IPS DF 6.9 (cell line): ENCODE results near the gene PLOD1.
A peak's percentile ranks its signal among the peaks of the same experiment; 100 is the strongest.
"Not testable (repeated sequence)": the region's sequence is repeated elsewhere in the genome, so short reads cannot be mapped to it uniquely, and the experiment has no call there.

Experiments
- DNase-seq: peaks from one replicate; pipeline ENCODE4 v3.0.0-alpha.2; 2013; ENCODE audit warnings: low read depth, low spot score
- H3K27ac ChIP-seq: one replicate; pipeline ENCODE4 v1.5.1; 2013; ENCODE audit warnings: low read length, control low read depth
- H3K27me3 ChIP-seq: 2 replicates; pipeline ENCODE4 v1.6.1; 2013; ENCODE audit warnings: mild to moderate bottlenecking, low read length; ENCODE audit not compliant: control insufficient read depth, insufficient read depth
- H3K36me3 ChIP-seq: 2 replicates; pipeline ENCODE4 v1.6.1; 2013; ENCODE audit warnings: low read length; ENCODE audit not compliant: control insufficient read depth, insufficient read depth
- H3K4me1 ChIP-seq: 2 replicates; pipeline ENCODE4 v1.6.1; 2013; ENCODE audit warnings: low read length; ENCODE audit not compliant: control insufficient read depth, insufficient read depth
- H3K4me3 ChIP-seq: 2 replicates; pipeline ENCODE4 v1.5.1; 2013; ENCODE audit warnings: mild to moderate bottlenecking, low read length
- H3K9me3 ChIP-seq: 2 replicates; pipeline ENCODE4 v1.6.1; 2013; ENCODE audit warnings: low read length, inconsistent platforms; ENCODE audit not compliant: control insufficient read depth, insufficient read depth
- WGBS: extraction: QIAGEN DNeasy Blood & Tissue Kit; methylation state at CpG from one replicate; pipeline ENCODE4 v1.1.7; 2013; ENCODE audit warnings: mixed read lengths, missing lambda C conversion rate; ENCODE audit not compliant: insufficient read length, insufficient coverage; 5-methylcytosine and 5-hydroxymethylcytosine counted together

PLOD1 gene

GRCh38 chr1:11898831-11899467, 35.6 kb upstream of the PLOD1 start:
- Histone ChIP-seq H3K4me1 (no peaks in the 10 kb centered on the region), H3K27ac (no peak overlapping the region), H3K36me3 (no peaks in the 10 kb centered on the region), H3K4me3 (no peak overlapping the region), H3K27me3 (no peaks in the 10 kb centered on the region), H3K9me3 (no peaks in the 10 kb centered on the region)
- DNase-seq: no peak
- no CpG with 5 or more reads among the region's 26 CpGs for WGBS

GRCh38 chr1:11901446-11901845, 33.1 kb upstream of the PLOD1 start:
- not testable (repeated sequence) for H3K9me3 ChIP-seq, H3K4me1 ChIP-seq, H3K4me3 ChIP-seq, H3K36me3 ChIP-seq, H3K27ac ChIP-seq, H3K27me3 ChIP-seq, DNase-seq
- no CpG with 5 or more reads among the region's 9 CpGs for WGBS

- no CpG with 5 or more reads among the region's 1 CpG for WGBS
- no peak overlapping the region for H3K4me3 ChIP-seq
- DNase-seq: no peak
- H3K27me3 ChIP-seq: no peaks in the 10 kb centered on the region
- H3K4me1 ChIP-seq: no peaks in the 10 kb centered on the region
- no peaks in the 10 kb centered on the region for H3K36me3 ChIP-seq
- no peaks in the 10 kb centered on the region for H3K9me3 ChIP-seq
- no peak overlapping the region for H3K27ac ChIP-seq
Measured at GRCh38 chr1:11903210-11903609, 31.3 kb upstream of the PLOD1 start.

- not testable (repeated sequence) for DNase-seq, H3K4me1 ChIP-seq, H3K4me3 ChIP-seq, H3K36me3 ChIP-seq, H3K27ac ChIP-seq, H3K27me3 ChIP-seq, H3K9me3 ChIP-seq
- WGBS: no CpG with 5 or more reads among the region's 5 CpGs
Measured at GRCh38 chr1:11904156-11904555, 30.4 kb upstream of the PLOD1 start.

DNA sequence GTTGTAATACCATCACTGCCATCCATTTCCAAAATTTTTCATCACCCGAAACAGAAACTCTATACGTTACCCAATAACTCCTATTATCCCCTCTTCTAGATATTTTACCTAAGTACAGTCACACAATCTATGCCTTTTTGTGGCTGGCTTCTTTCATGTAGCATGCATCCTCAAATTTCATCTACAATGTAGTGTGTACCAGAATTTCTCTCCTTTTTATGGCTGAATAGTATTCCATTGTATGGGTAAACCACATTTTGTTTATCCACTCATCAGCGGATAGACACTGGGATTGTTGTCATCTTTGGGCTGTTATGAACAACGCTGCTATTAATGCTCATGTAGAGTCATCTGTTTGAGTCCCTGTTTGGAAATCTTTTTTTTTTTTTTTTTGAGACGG, 29.5 kb upstream of the PLOD1 start:
- Histone ChIP-seq H3K27ac (no peak overlapping the region), H3K36me3 (no peaks in the 10 kb centered on the region), H3K4me1 (no peaks in the 10 kb centered on the region), H3K27me3 (no peaks in the 10 kb centered on the region), H3K9me3 (no peaks in the 10 kb centered on the region), H3K4me3 (no peak overlapping the region)
- 100% methylated on average over 2 of the region's 5 CpGs for WGBS
- no peak for DNase-seq

GRCh38 chr1:11906870-11907269, 27.6 kb upstream of the PLOD1 start:
- H3K27ac ChIP-seq: no peak overlapping the region
- H3K4me3 ChIP-seq: no peak overlapping the region
- no peaks in the 10 kb centered on the region for H3K9me3 ChIP-seq
- no CpG with 5 or more reads among the region's 10 CpGs for WGBS
- no peaks in the 10 kb centered on the region for H3K27me3 ChIP-seq
- no peak for DNase-seq
- no peaks in the 10 kb centered on the region for H3K4me1 ChIP-seq
- no peaks in the 10 kb centered on the region for H3K36me3 ChIP-seq

DNA sequence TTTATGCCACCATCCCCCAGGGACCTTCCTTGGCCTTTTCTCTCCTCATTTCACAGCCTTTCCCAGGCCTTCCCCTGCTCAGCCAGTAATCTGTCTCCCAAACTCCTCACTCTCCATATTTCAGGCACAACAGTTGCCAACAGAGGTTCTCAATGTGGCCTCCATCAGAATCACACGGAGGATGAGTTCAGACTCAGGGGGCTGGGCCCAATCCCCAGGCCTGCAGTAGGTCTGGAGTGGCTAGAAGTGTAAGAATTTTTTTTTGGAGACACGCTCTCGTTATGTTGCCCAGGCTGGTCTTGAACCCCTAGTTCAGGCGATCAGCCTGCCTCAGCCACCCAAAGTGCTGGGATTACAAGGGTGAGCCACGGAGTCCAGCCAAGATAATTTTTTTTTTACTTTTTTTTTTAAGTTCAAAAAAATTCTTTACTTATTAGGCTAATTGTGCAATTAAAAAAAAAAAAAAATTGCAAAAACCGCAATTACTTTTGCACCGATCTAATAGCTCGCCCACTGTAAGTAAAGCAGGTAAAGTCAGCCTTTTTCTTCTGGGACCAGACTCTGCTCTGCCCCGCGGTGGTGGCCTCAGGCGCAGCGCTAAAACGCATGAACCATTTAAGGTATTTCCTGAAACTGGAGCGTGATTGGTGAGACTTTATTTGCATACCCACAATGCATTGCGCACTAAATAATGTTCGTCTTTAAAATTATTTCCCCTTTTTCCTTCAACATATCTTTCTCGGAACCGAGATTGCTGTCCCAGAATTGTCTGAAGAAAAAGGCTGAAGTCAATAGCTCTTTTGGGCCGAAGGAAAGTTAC, 27.0 kb upstream of the PLOD1 start:
- Histone ChIP-seq H3K4me1 (no peaks in the 10 kb centered on the region), H3K4me3 (no peak overlapping the region), H3K9me3 (no peaks in the 10 kb centered on the region), H3K27ac (no peak overlapping the region), H3K36me3 (no peaks in the 10 kb centered on the region), H3K27me3 (no peaks in the 10 kb centered on the region)
- no CpG with 5 or more reads among the region's 19 CpGs for WGBS
- peak; percentile 90 for DNase-seq

GRCh38 chr1:11908095-11908675, 26.3 kb upstream of the PLOD1 start:
- no peaks in the 10 kb centered on the region for H3K36me3 ChIP-seq
- H3K4me3 ChIP-seq: peak overlapping the region; percentile 36; the same call in 1 of the 2 replicates
- DNase-seq: peak; percentile 84
- H3K4me1 ChIP-seq: no peaks in the 10 kb centered on the region
- WGBS: no CpG with 5 or more reads among the region's 24 CpGs
- peak overlapping the region; percentile 62 for H3K27ac ChIP-seq
- H3K27me3 ChIP-seq: no peaks in the 10 kb centered on the region
- no peaks in the 10 kb centered on the region for H3K9me3 ChIP-seq

DNA sequence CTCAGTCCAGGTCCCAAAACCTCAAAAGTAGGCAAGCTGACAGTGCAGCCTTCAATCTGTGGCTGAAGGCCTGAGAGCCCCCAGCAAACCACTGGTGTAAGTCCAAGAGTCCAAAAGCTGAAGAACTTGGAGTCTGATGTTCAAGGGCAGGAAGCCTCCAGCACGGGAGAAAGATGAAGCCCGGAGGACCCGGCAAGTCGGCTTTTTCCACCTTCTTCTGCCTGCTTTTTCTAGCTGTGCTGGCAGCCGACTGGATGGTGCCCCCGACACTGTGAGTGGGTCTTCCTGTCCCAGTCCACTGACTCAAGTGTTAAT, 23.6 kb upstream of the PLOD1 start:
- not testable (repeated sequence) for DNase-seq, H3K9me3 ChIP-seq, H3K27ac ChIP-seq, H3K27me3 ChIP-seq, H3K4me3 ChIP-seq, H3K36me3 ChIP-seq, H3K4me1 ChIP-seq
- WGBS: no CpG with 5 or more reads among the region's 6 CpGs

- no peak overlapping the region for H3K27ac ChIP-seq
Measured at GRCh38 chr1:11912000-11912399, 22.5 kb upstream of the PLOD1 start.

More at GRCh38 chr1:11912000-11912399, 22.5 kb upstream of the PLOD1 start:
- no CpG with 5 or more reads among the region's 7 CpGs for WGBS
- no peaks in the 10 kb centered on the region for H3K27me3 ChIP-seq
- H3K4me1 ChIP-seq: no peaks in the 10 kb centered on the region
- DNase-seq: no peak
- no peaks in the 10 kb centered on the region for H3K36me3 ChIP-seq
- H3K9me3 ChIP-seq: no peaks in the 10 kb centered on the region
- H3K4me3 ChIP-seq: no peak overlapping the region
